K562 (cell line): Measurements from ENCODE around the gene CLVS2. TPM values are rescaled to one million over a fixed set of nuclear protein-coding genes. Genes with fewer than 3 reads are reported as not detected.

Experiments used
- ATAC-seq: fragments of 200-7000 bp; cut with Tn5 transposase; 3 replicates; pipeline ENCODE4 v1.9.1; 2020; ENCODE audit warnings: moderate library complexity
- Bru-seq: library from RNA; stranded (reverse); fragments of 400-500 nt; gene quantifications from one replicate; lab custom pipeline; 2021; lab: Mats Ljungman, UMichigan
- BruChase-seq, 2 experiments: library from RNA; stranded (reverse); fragments of 400-500 nt; gene quantifications; one replicate each; lab custom pipeline; 2021; lab: Mats Ljungman, UMichigan
- BruUV-seq: library from RNA; stranded (reverse); fragments of 400-500 nt; replicated peaks from 2 replicates; lab custom pipeline; 2021; lab: Mats Ljungman, UMichigan
- CTCF ChIA-PET: fragments of 300-600 bp; formaldehyde crosslinking; extraction: SDS; loops from one replicate; lab custom pipeline; 2021; ENCODE audit warnings: low intra/inter-chr PET ratio; lab: Yijun Ruan, JAX
- POLR2A ChIA-PET: fragments of 300-600, 350-650 bp; sonication (Branson Sonifier 250); formaldehyde crosslinking; extraction: SDS; loops from one replicate; lab custom pipeline; 2021; ENCODE audit warnings: antibody characterized with exemption, inconsistent platforms; lab: Yijun Ruan, JAX
- DNase-seq, 4 experiments: peaks; one replicate each; pipeline versions ENCODE4 v3.0.0 to v3.0.0-alpha.2; 2011 to 2018; ENCODE audit warnings: low spot score in 3 of 4, mixed read lengths in 3 of 4; ENCODE audit errors: extremely low read depth in 1 of 4
- FAIRE-seq: peaks from 2 replicates; lab custom pipeline; 2011; peaks lifted over from hg19 to GRCh38; lab: Jason Lieb, UNC
- H2AFZ ChIP-seq: 2 replicates; pipeline ENCODE4 v1.6.0; 2011; ENCODE audit warnings: low read depth, low read length, control low read depth, inconsistent platforms
- H3K27ac ChIP-seq: fragments of 200-600 bp; 3 replicates; pipeline ENCODE4 v1.8.0; 2011; ENCODE audit warnings: low read depth, mild to moderate bottlenecking, control low read depth, inconsistent platforms, low read length, moderate library complexity, mixed read lengths; ENCODE audit errors: extremely low read depth
- H3K27me3 ChIP-seq, 2 experiments: fragments of 300-600 bp in 1 of 2; 2 replicates in 1 of 2; 3 replicates in 1 of 2; pipeline versions ENCODE4 v1.6.0 to v1.8.0; 2011; ENCODE audit warnings: inconsistent platforms in 2 of 2, low read length in 2 of 2, mild to moderate bottlenecking in 1 of 2, mixed read lengths in 1 of 2, moderate library complexity in 1 of 2; ENCODE audit not compliant: control insufficient read depth in 2 of 2, insufficient read depth in 2 of 2
- H3K36me3 ChIP-seq: fragments of 300-600 bp; 3 replicates; pipeline ENCODE4 v1.8.0; 2011; ENCODE audit warnings: mild to moderate bottlenecking, low read length, inconsistent platforms; ENCODE audit not compliant: control insufficient read depth, insufficient read depth
- H3K4me1 ChIP-seq, 2 experiments: fragments of 200-600 bp in 1 of 2; replicated peaks in 1 of 2; 2 replicates in 1 of 2; 3 replicates in 1 of 2; pipeline versions ENCODE4 v1.5.1 to v1.8.0; 2011; ENCODE audit warnings: inconsistent platforms in 2 of 2, low read length in 2 of 2, mild to moderate bottlenecking in 1 of 2, mixed read lengths in 1 of 2, moderate library complexity in 1 of 2; ENCODE audit not compliant: control insufficient read depth in 2 of 2, insufficient read depth in 2 of 2
- H3K4me2 ChIP-seq: 2 replicates; pipeline ENCODE4 v1.6.1; 2011; ENCODE audit warnings: low read length, control low read depth, inconsistent platforms, mixed read lengths; ENCODE audit not compliant: insufficient read depth
- H3K4me3 ChIP-seq: fragments of 200-600 bp; sonication (generic), shearing (Covaris generic); 2 replicates; pipeline ENCODE4 v1.5.1; 2016; ENCODE audit warnings: control low read depth, inconsistent platforms
- H3K79me2 ChIP-seq: fragments of 200-600 bp; 3 replicates; pipeline ENCODE4 v1.8.0; 2011; ENCODE audit warnings: low read length, inconsistent platforms; ENCODE audit not compliant: control insufficient read depth, insufficient read depth
- H3K9ac ChIP-seq, 2 experiments: 2 replicates each; pipeline versions ENCODE4 v1.6.0 to v1.6.1; 2011; ENCODE audit warnings: low read depth in 2 of 2, low read length in 2 of 2, control low read depth in 1 of 2, inconsistent platforms in 1 of 2, mild to moderate bottlenecking in 1 of 2, mixed read lengths in 1 of 2; ENCODE audit not compliant: insufficient read depth in 1 of 2
- H3K9me1 ChIP-seq: one replicate; pipeline ENCODE4 v1.6.0; 2011; ENCODE audit warnings: inconsistent platforms, mild to moderate bottlenecking, low read length, moderate library complexity; ENCODE audit not compliant: control insufficient read depth, insufficient read depth
- H3K9me3 ChIP-seq: replicated peaks from 2 replicates; pipeline ENCODE4 v1.5.1; 2011; ENCODE audit warnings: low read depth, low read length, inconsistent platforms; ENCODE audit not compliant: control insufficient read depth, insufficient read depth
- H4K20me1 ChIP-seq: replicated peaks from 2 replicates; pipeline ENCODE4 v1.6.1; 2011; ENCODE audit warnings: low read length, inconsistent platforms, mixed read lengths; ENCODE audit not compliant: control insufficient read depth, insufficient read depth
- MYBL2 ChIP-seq, 2 experiments: fragments of 450-650 bp in 1 of 2; sonication (generic) in 1 of 2; formaldehyde crosslinking in 1 of 2; IDR thresholded peaks; 2 replicates each; pipeline versions ENCODE4 v1.6.1 to v1.8.1; 2017 to 2022; ENCODE audit warnings: borderline replicate concordance in 1 of 2, inconsistent platforms in 1 of 2, low read depth in 1 of 2, mild to moderate bottlenecking in 1 of 2, missing genetic modification reagents in 1 of 2, moderate library complexity in 1 of 2
- WGBS: fragments of 100-300 bp; shearing (Covaris generic); methylation state at CpG from one replicate; pipeline ENCODE4 v1.1.6; 2016; ENCODE audit warnings: low coverage, mixed read lengths; ENCODE audit not compliant: insufficient coverage; ENCODE audit errors: missing lambda C conversion rate; 5-methylcytosine and 5-hydroxymethylcytosine counted together
- in situ Hi-C: fragments of 300-500 bp; cut with MboI; formaldehyde crosslinking; loops from 4 replicates; pipeline ENCODE4 v1.15.0; 2018; ENCODE audit warnings: inconsistent platforms, mixed read lengths
- intact Hi-C: fragments of 100-400 bp; cut with micrococcal nuclease; formaldehyde crosslinking; loops from 2 replicates; pipeline ENCODE4 v1.14.2; 2022
- long read RNA-seq, 3 experiments: library from polyadenylated mRNA in 2 of 3; library from RNA in 1 of 3; unstranded in 2 of 3; stranded (forward) in 1 of 3; transcript quantifications; one replicate each; pipeline ENCODE4 v2.0.0, GENCODE V29; 2019 to 2022
- polyA minus RNA-seq, 3 experiments: library from RNA; depleted of rRNA, polyadenylated mRNA; stranded (reverse); fragments of >200 nt; gene quantifications; 2 replicates each; pipeline ENCODE4 v1.2.3, GENCODE V29; 2011
- polyA plus RNA-seq, 8 experiments: library from polyadenylated mRNA; depleted of rRNA in 4 of 8; stranded (reverse) in 5 of 8; unstranded in 3 of 8; fragments of >200 nt; fragmentation: Nextera tagmentation in 2 of 8; fragmentation: Illumina TruSeq in 1 of 8; extraction: Ambion mirVana in 2 of 8; extraction: Trizol in 1 of 8; gene quantifications; 2 replicates each; pipeline versions ENCODE4 v1.2.1 to v1.2.3, GENCODE V29; 2011 to 2014; ENCODE audit warnings: inconsistent platforms in 1 of 8, missing spikeins in 1 of 8
- total RNA-seq, 7 experiments: library from RNA; depleted of rRNA in 6 of 7; stranded (reverse); fragments of >200 nt in 6 of 7; fragmentation: Illumina TruSeq in 2 of 7; extraction: Trizol in 2 of 7; gene quantifications; 2 replicates each; pipeline versions ENCODE4 v1.2.1 to v1.2.3, GENCODE V29; 2011 to 2021; ENCODE audit warnings: low replicate concordance in 1 of 7

The CLVS2 gene, protein sequence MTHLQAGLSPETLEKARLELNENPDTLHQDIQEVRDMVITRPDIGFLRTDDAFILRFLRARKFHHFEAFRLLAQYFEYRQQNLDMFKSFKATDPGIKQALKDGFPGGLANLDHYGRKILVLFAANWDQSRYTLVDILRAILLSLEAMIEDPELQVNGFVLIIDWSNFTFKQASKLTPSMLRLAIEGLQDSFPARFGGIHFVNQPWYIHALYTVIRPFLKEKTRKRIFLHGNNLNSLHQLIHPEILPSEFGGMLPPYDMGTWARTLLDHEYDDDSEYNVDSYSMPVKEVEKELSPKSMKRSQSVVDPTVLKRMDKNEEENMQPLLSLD
- total RNA-seq (2011; cell fraction: chromatin; rRNA removed; ENCODE audit: low replicate concordance) = 0.07 TPM in 2 replicates
- under 0.01 TPM in 1 of 2 replicates, not detected in the other for total RNA-seq (2011; cell fraction: nucleolus; rRNA removed)
- 0.08 TPM in 1 of 2 replicates, not detected in the other for total RNA-seq (2011; cell fraction: nucleoplasm; rRNA removed)
- total RNA-seq (2014; rRNA removed) (under 0.01 and 0.36 TPM in 2 replicates), total RNA-seq (2014; rRNA removed; fragmentation: Illumina TruSeq; extraction: Trizol) (0.03 TPM in 1 of 2 replicates, not detected in the other), total RNA-seq (2015; rRNA removed; fragmentation: Illumina TruSeq; extraction: Trizol) (0.04 and 0.08 TPM in 2 replicates), total RNA-seq (2021) (0.13 TPM in 1 of 2 replicates, not detected in the other), polyA plus RNA-seq (2011; rRNA removed) (0.04 TPM in 1 of 2 replicates, not detected in the other), polyA plus RNA-seq (2014; fragmentation: Illumina TruSeq; extraction: Trizol) (0.01 and 0.04 TPM in 2 replicates), polyA plus RNA-seq (2014; fragmentation: Nextera tagmentation; extraction: Ambion mirVana) (under 1 TPM in 1 of 2 experiments, not detected in 1; 0.01 TPM), polyA plus RNA-seq (2014; rRNA removed) (0.03 TPM in 1 of 2 replicates, not detected in the other), polyA minus RNA-seq (2011; rRNA and poly(A)+ RNA removed) (0.14 TPM in 1 of 2 replicates, not detected in the other), Bru-seq, nascent RNA (percentile 22 among the genes with signal in this experiment), BruChase-seq, experiment 1, labeled RNA remaining after a 2-hour chase (percentile 12 among the genes with signal in this experiment), BruChase-seq, experiment 2, labeled RNA remaining after a 6-hour chase (percentile 14 among the genes with signal in this experiment)
- 0.01 TPM in 1 of 2 replicates, not detected in the other for polyA plus RNA-seq (2011; cell fraction: cytosol; rRNA removed)
- 0.06 TPM in 1 of 2 replicates, not detected in the other for polyA plus RNA-seq (2011; cell fraction: nucleus; rRNA removed)
- polyA plus RNA-seq (2012) = 0.03 and 0.07 TPM in 2 replicates
- polyA minus RNA-seq (2011; cell fraction: cytosol; rRNA and poly(A)+ RNA removed) = not detected in 2 replicates
- polyA minus RNA-seq (2011; cell fraction: nucleus; rRNA and poly(A)+ RNA removed) = under 0.01 TPM in 1 of 2 replicates, not detected in the other
- long read RNA-seq, experiment 1 = 0 reads
- long read RNA-seq, experiment 2 = 0 reads
- long read RNA-seq, experiment 3 = 0 reads

GRCh38 chr6:122995921-122996793, at the start of gene CLVS2:
CLVS2 (plus strand) TSS chr6:122996235; CDS start chr6:122997778, 1,543 bp downstream.
- in situ Hi-C loops (no loop called here), intact Hi-C loops (loop anchor here (10.0 kb wide), 1 partner anchor 131 kb away; no protein-coding TSS in a partner anchor)
- H2AFZ ChIP-seq = peak within 1 kb of the TSS; percentile 0; the same call in 1 of the 2 replicates
- H3K9ac ChIP-seq = peak within 1 kb of the TSS in 1 of 2 experiments; percentile 42; a peak in 2 of 4 replicates
- no TSS peak for BruUV-seq
- CTCF ChIA-PET = no interaction called here
- H3K36me3 ChIP-seq = no peaks in the 10 kb centered on the region
- H4K20me1 ChIP-seq = no peaks in the 10 kb centered on the region
- ATAC-seq = peak; percentile 72
- no peaks in the 10 kb centered on the region for H3K27me3 ChIP-seq
- H3K9me1 ChIP-seq = no peaks in the 10 kb centered on the region
- no peak within 1 kb of the TSS for H3K27ac ChIP-seq
- POLR2A ChIA-PET = no interaction called here
- H3K4me2 ChIP-seq = no peak within 1 kb of the TSS
- WGBS = 9% methylated on average over 45 of the region's 75 CpGs
- H3K79me2 ChIP-seq = no peaks in the 10 kb centered on the region
- TF ChIP-seq MYBL2 (IDR thresholded peaks at IDR 0.05; ENCODE audit: low read depth) (no peak), MYBL2 (CRISPR knock-in tag; IDR thresholded peaks at IDR 0.05; ENCODE audit: borderline replicate concordance) (no peak)
- H3K4me1 ChIP-seq = peaks cover 0 to 9% of the 10 kb centered on the region in 2 experiments; a peak in 2 of 5 replicates
- no peaks in the 10 kb centered on the region for H3K9me3 ChIP-seq
- FAIRE-seq = no peak
- DNase-seq = peak in 1 of 4 experiments; percentile 4
- no peak within 1 kb of the TSS for H3K4me3 ChIP-seq
